Spleen (tissue), 11 donors: ENCODE results near the gene SETD3. TPM values are rescaled to one million over a fixed set of nuclear protein-coding genes. Genes with fewer than 3 reads are reported as not detected.

ENCODE experiments used
- DNase-seq: peaks from one replicate; pipeline ENCODE4 v3.0.0-alpha.2; 2020
- H3K27ac ChIP-seq, 8 donors: fragments of 200-600 bp; sonication (generic) in 7 of 8; 1 replicate in 4 of 8; 2 replicates in 4 of 8; pipeline versions ENCODE4 v1.5.0 to v1.8.0; 2016 to 2021; ENCODE audit warnings: inconsistent platforms in 4 of 8, mild to moderate bottlenecking in 4 of 8, moderate library complexity in 1 of 8
- H3K27me3 ChIP-seq, 7 donors: fragments of 200-600 bp; sonication (generic) in 6 of 7; replicated peaks in 1 of 7; 1 replicate in 4 of 7; 2 replicates in 3 of 7; pipeline versions ENCODE4 v1.5.0 to v1.8.0; 2016 to 2021; ENCODE audit warnings: inconsistent platforms in 3 of 7, mild to moderate bottlenecking in 1 of 7
- H3K36me3 ChIP-seq, 6 donors: fragments of 200-600 bp; sonication (generic) in 5 of 6; 1 replicate in 4 of 6; 2 replicates in 2 of 6; pipeline versions ENCODE4 v1.5.0 to v1.8.0; 2016 to 2021; ENCODE audit warnings: inconsistent platforms in 2 of 6
- H3K4me1 ChIP-seq, 6 donors: fragments of 200-600 bp; sonication (generic) in 5 of 6; 1 replicate in 3 of 6; 2 replicates in 3 of 6; pipeline versions ENCODE4 v1.5.0 to v1.8.0; 2016 to 2021; ENCODE audit warnings: inconsistent platforms in 3 of 6
- H3K4me3 ChIP-seq, 8 donors: fragments of 200-600 bp; sonication (generic) in 7 of 8; 1 replicate in 4 of 8; 2 replicates in 4 of 8; pipeline versions ENCODE4 v1.5.0 to v1.8.0; 2016 to 2021; ENCODE audit warnings: inconsistent platforms in 4 of 8, mild to moderate bottlenecking in 4 of 8, moderate library complexity in 2 of 8
- H3K9me3 ChIP-seq, 8 donors: fragments of 200-600 bp; sonication (generic) in 7 of 8; 1 replicate in 4 of 8; 2 replicates in 4 of 8; pipeline versions ENCODE4 v1.5.0 to v1.8.0; 2016 to 2021; ENCODE audit warnings: inconsistent platforms in 4 of 8
- POLR2A ChIP-seq, 3 donors: fragments of 450-650 bp; IDR thresholded peaks; one replicate each; pipeline ENCODE4 v1.5.1; 2017; ENCODE audit warnings: antibody characterized with exemption in 3 of 3, mild to moderate bottlenecking in 1 of 3
- POLR2AphosphoS5 ChIP-seq, 3 donors: sonication (generic); formaldehyde crosslinking; IDR thresholded peaks; one replicate each; pipeline ENCODE4 v1.5.1; 2017; ENCODE audit warnings: antibody characterized with exemption in 3 of 3
- WGBS, 5 donors: extraction: QIAGEN DNeasy Blood & Tissue Kit in 3 of 5; methylation state at CpG; one replicate each; pipeline versions ENCODE4 v1.1.5 to v1.1.7; 2013 to 2018; 5-methylcytosine and 5-hydroxymethylcytosine counted together
- intact Hi-C: fragments of 100-400 bp; cut with DNase I; formaldehyde crosslinking; loops from one replicate; pipeline ENCODE4 v1.15.0; 2023; ENCODE audit warnings: low total_unique reads
- polyA plus RNA-seq, 3 donors: library from polyadenylated mRNA; stranded (reverse); fragments of 200-250 nt; gene quantifications; one replicate each; pipeline ENCODE4 v1.2.1, GENCODE V29; 2013
- total RNA-seq, 7 donors: library from RNA; depleted of rRNA in 3 of 7; stranded (reverse); fragments of >200 nt in 3 of 7; fragmentation: NEBNext Ultra II Directional in 4 of 7; extraction: Animal tissue kit (Norgen Biotek cat#: 25700) in 4 of 7; gene quantifications; one replicate each; pipeline versions ENCODE4 v1.1.0 to v1.2.1, GENCODE V29; 2016 to 2021
- TF ChIP-seq, protein P1 (sequence below), 11 experiments: fragments of 200-600 bp in 7 of 11; fragments of 450-650 bp in 4 of 11; sonication (generic) in 4 of 11; IDR thresholded peaks in 8 of 11; conservative IDR thresholded peaks in 3 of 11; 1 replicate in 7 of 11; 2 replicates in 4 of 11; pipeline versions ENCODE4 v1.4.0 to v1.8.0; 2016 to 2021; ENCODE audit warnings: antibody characterized with exemption in 11 of 11, inconsistent platforms in 4 of 11, mild to moderate bottlenecking in 1 of 11
- donor health status: healthy with polysubstance abuse.
- donor health status: DM: no; HTN: no; CAD: no; lungs with moderate emphysema.
- donor health status: DM: no; HTN: no; CAD: no.
- donor health status: Bipolar disorder and iron deficiency.
- donor health status: healthy.
- donor health status: DM: no; HTN: no; CAD: no.
- donor health status: DM: yes; HTN: yes; CAD: no.

SETD3 gene
- total and polyA plus RNA-seq, 10 donors: 18.1 to 84.4 (median 62.4) TPM

DNA sequence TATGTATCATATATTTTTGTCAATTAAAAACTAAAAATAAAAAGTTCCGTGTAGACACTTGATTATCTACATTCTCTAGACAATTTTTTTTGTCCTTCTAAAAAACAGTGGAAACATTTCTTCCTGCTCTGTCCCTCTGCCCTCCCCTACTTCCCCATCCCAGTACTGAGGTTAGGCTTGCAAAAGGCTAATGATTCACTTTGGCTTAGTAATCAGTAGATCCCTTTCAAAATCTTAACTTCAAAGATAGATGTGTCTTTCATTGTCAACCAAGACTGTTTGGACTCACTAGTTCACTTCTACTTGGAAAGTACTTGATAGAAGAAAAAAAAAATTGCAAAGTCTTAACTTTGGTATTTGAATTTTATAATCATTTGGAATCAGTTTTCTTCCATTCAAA is 3.8 kb downstream of the SETD3 start:
- TF ChIP-seq, protein P1, sequence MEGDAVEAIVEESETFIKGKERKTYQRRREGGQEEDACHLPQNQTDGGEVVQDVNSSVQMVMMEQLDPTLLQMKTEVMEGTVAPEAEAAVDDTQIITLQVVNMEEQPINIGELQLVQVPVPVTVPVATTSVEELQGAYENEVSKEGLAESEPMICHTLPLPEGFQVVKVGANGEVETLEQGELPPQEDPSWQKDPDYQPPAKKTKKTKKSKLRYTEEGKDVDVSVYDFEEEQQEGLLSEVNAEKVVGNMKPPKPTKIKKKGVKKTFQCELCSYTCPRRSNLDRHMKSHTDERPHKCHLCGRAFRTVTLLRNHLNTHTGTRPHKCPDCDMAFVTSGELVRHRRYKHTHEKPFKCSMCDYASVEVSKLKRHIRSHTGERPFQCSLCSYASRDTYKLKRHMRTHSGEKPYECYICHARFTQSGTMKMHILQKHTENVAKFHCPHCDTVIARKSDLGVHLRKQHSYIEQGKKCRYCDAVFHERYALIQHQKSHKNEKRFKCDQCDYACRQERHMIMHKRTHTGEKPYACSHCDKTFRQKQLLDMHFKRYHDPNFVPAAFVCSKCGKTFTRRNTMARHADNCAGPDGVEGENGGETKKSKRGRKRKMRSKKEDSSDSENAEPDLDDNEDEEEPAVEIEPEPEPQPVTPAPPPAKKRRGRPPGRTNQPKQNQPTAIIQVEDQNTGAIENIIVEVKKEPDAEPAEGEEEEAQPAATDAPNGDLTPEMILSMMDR (IDR thresholded peaks at IDR 0.05 in 8 of 11, conservative IDR thresholded peaks at IDR 0.05 in 3 of 11): no peak
- TF ChIP-seq POLR2A (IDR thresholded peaks at IDR 0.05) (no peak), POLR2AphosphoS5 (IDR thresholded peaks at IDR 0.05) (no peak)
- 29 to 47% (median 40%) methylated on average over 1 of the region's 1 CpG for WGBS, 5 donors
- H3K4me1 ChIP-seq: peaks cover 15 to 81% (median 43%) of the 10 kb centered on the region in 6 donors

DNA sequence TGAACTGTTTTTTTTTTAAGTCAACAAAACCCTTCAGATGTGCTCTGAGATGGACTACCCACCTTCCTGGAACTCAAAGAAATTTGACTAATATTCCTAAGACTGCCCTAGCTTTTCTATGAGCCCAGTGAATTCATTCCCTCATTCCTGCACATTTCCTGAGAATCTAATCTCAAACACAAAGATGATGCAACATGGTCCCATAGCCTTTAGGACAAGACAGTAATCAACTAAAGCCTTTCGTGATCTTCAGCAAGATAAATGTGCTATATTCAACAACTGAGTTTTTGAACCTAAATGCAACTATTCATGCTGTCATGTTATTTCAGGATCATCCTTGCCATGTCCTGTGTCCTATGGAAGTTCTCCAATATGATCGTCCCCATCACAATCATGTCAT is 5.0 kb downstream of the SETD3 start:
- H3K27me3 ChIP-seq: no peaks in the 10 kb centered on the region
- 87 to 97% (median 90%) methylated on average over 2 of the region's 2 CpGs for WGBS, 5 donors
- no peaks in the 10 kb centered on the region for H3K9me3 ChIP-seq
- peaks cover 15 to 91% (median 47%) of the 10 kb centered on the region in 6 donors for H3K4me1 ChIP-seq
- DNase-seq: no peak
- intact Hi-C loops: no loop called here
- H3K27ac ChIP-seq: no peak overlapping the region
- no peaks in the 10 kb centered on the region for H3K36me3 ChIP-seq
- TF ChIP-seq POLR2A (IDR thresholded peaks at IDR 0.05) (no peak), POLR2AphosphoS5 (IDR thresholded peaks at IDR 0.05) (no peak)
- TF ChIP-seq, protein P1 (IDR thresholded peaks at IDR 0.05 in 8 of 11, conservative IDR thresholded peaks at IDR 0.05 in 3 of 11): no peak
- H3K4me3 ChIP-seq: no peak overlapping the region

More for the DNA sequence above, 3.8 kb downstream of the SETD3 start:
- H3K4me3 ChIP-seq: no peak overlapping the region
- intact Hi-C loops: no loop called here
- no peaks in the 10 kb centered on the region for H3K9me3 ChIP-seq
- no peaks in the 10 kb centered on the region for H3K36me3 ChIP-seq
- peak overlapping the region in 1 of 8 donors; percentile 14 for H3K27ac ChIP-seq
- no peak for DNase-seq
- no peaks in the 10 kb centered on the region for H3K27me3 ChIP-seq

DNA sequence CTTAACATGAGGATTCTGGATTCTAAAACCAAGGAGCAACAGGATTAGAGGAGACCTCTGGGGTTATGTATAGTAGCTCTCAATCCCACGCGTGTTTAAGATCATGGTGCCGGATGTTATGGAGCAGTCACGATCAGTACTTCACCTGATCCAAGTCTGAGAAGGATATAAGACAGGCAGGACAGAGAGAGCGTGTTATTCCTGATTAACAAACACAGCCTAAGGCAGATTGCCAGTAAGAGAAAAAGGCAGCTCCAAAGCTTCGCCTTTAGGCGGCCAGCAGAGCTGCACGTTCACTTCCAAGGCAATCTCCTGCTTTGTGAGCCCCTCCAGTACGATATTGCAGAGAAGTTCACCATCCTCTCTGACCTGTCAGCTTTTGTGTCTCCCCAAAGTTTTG is 5.5 kb downstream of the SETD3 start:
- 74 to 90% (median 88%) methylated on average over 9 of the region's 9 CpGs for WGBS, 5 donors

DNA sequence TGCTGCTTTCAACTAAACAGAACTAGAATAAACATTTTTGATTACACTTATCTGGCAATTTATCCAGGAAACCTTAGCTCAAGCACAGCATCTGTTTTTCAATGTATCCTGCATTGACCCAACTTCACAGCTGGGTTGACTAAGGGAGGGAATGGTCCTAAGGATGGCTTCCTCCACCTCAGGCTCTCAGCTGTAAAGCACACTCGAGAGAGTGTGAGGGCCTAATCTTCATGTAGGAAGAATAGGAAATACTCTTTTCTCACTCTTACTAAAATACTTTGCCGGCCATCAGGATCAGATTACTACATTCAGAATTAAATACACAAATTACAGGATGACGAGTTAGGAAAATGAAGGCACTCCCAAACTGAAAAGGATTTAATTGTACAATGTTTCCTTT is 7.2 kb downstream of the SETD3 start:
- no peak overlapping the region for H3K4me3 ChIP-seq
- DNase-seq: no peak
- WGBS, 5 donors: 84 to 89% (median 88%) methylated on average over 3 of the region's 3 CpGs
- H3K4me1 ChIP-seq: peaks cover 2 to 93% (median 46%) of the 10 kb centered on the region in 6 donors
- TF ChIP-seq POLR2A (IDR thresholded peaks at IDR 0.05) (no peak), POLR2AphosphoS5 (IDR thresholded peaks at IDR 0.05) (no peak)
- TF ChIP-seq, protein P1 (IDR thresholded peaks at IDR 0.05 in 8 of 11, conservative IDR thresholded peaks at IDR 0.05 in 3 of 11): no peak
- H3K9me3 ChIP-seq: no peaks in the 10 kb centered on the region
- H3K36me3 ChIP-seq: no peaks in the 10 kb centered on the region
- intact Hi-C loops: no loop called here
- no peak overlapping the region for H3K27ac ChIP-seq
- no peaks in the 10 kb centered on the region for H3K27me3 ChIP-seq

More for the DNA sequence above, 5.5 kb downstream of the SETD3 start:
- intact Hi-C loops: no loop called here
- TF ChIP-seq POLR2AphosphoS5 (IDR thresholded peaks at IDR 0.05) (no peak), POLR2A (IDR thresholded peaks at IDR 0.05) (no peak)
- TF ChIP-seq, protein P1 (IDR thresholded peaks at IDR 0.05 in 8 of 11, conservative IDR thresholded peaks at IDR 0.05 in 3 of 11): no peak
- no peaks in the 10 kb centered on the region for H3K36me3 ChIP-seq
- H3K4me1 ChIP-seq: peaks cover 15 to 93% (median 49%) of the 10 kb centered on the region in 6 donors
- no peak overlapping the region for H3K27ac ChIP-seq
- no peaks in the 10 kb centered on the region for H3K9me3 ChIP-seq
- H3K27me3 ChIP-seq: no peaks in the 10 kb centered on the region
- H3K4me3 ChIP-seq: no peak overlapping the region
- no peak for DNase-seq
